Measurements from ENCODE around the gene ARL6IP6.

- TF ChIP-seq POLR2A (IDR thresholded peaks at IDR 0.05) (no peak), CTCF (IDR thresholded peaks at IDR 0.05) (no peak)
These were observed 1.6 kb upstream of the ARL6IP6 start for GRCh38 chr2:152716805-152717227.

Data from uterus (tissue), 2 donors.